ENCODE data around the gene LSM3.

LSM3 gene

DNA sequence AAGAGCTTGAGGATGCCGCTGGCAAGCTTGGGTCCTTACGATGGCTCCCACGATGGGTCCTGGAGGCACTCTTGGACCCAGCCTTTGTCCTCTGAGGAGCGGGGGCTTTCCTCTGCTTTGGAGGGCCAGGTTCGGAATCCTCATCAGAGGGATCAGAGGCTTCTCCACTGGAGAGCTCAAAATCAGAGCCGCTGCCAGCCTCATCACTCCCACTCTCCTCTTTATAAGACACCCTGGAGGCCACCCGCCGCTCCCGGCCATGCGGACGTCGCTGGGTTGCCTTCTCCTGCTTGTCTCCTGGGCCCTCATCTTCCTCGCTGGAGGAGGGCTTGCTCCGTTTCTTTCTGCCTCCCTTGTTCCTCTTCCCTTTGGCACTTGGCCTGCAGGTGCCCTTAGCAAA, 20.2 kb upstream of the LSM3 start:
- DNase-seq: no peak

DNA sequence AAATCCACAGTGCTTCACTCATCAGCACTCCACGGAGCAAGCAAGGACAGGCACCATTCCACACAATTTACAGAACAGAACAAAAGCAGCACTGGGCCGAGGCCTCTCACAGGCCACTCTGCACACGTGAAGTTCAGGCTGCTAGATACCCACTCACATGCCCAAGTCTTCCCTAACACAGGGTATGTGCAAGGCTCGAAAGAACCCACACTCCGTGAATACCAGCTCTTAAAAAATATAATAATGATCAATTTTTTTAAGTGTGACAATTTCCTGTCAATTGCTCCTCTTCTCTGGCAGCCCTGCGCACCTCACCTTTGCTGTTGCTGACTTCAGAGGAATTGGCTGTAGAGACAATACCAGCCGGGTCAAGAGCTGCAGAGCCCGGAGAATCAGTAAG, 19.2 kb upstream of the LSM3 start:
- no peak for DNase-seq

DNA sequence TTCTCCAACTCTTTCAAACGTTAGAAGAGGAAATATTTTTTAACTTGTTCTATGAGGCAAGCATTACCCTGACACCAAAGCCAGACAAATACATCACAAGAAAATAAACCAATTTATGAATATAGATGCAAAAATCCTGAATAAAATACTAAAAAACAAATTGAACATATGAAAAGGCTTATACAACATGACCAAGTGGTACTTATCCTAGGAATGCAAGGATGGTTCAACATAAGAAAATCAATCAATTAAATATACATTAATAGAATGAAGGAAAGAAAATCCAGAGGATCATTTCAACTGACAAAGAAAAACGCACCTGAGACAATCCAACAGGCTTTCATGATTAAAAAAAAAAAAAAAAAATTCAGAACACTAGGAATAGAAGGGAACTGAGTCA, 17.3 kb upstream of the LSM3 start:
- no peak for DNase-seq

DNA sequence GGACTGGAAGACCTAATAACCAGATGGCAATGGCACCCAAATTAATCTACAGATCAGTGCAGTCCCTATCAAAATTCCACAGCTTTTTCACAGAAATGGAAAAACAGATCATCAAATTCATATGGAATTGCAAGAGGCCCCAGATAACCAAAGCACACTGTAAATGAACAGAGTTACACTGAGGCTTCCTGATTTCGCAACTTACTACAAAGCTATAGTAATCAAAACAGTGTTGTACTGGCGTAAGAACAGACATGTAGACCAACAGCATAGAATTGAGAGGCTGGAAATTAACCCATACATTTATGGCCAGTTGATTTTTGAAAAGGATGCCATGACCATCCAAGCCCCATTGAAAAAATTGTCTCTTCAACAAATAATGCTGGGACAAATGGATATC, 16.4 kb upstream of the LSM3 start:
- DNase-seq: no peak

DNA sequence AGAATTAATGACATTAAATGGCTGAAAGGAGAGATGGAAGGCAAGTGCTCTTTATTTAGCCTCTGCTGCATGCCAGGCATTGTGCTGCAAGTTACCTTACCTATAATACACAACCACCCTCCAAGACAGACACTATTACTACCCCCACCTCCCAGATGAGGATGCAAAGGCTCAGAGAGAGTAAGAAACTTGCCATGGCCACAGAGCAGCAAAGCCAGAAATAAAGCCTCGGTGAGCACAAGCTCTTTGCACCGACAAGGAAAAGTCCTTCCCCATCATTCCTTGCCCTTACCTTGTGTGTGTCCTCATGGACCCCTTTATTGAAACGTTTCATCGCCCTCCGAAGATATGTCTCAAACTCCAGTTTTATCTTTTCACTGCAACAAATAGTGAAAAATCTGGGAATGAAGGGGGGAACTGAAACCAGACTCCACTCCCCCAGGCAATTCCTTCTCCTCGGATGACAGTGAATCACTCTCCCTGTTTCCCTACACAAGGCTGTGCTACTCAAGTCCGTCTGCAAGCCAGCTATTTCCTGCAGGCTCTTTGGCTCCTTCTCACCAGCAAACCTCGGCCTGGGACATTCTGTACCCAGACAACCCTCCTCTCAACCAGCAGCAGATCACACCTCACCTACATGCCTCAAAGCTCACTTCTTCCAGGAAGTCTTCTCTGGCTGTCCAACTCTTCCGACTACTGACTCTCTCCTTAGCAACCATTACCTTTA, 11.6 kb upstream of the LSM3 start:
- DNase-seq: no peak

DNA sequence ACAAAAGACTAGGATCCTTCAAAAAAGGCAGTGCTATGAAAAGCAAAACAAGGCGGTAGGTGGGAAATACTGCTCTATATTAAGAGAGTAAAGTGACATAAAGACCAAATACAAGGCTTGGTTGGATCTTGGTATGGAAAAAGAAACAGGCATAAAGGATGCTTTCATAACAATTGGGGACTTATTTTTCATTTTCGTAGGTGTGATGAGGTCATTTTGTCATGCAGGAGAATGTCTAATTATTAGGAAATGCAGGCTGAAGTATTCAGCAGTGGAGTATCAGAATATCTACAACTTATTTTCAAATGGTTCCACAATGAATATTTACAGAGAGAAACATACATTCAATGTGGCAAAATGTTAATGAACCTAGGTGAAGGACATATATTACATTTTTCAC, 9.2 kb upstream of the LSM3 start:
- no peak for DNase-seq

DNA sequence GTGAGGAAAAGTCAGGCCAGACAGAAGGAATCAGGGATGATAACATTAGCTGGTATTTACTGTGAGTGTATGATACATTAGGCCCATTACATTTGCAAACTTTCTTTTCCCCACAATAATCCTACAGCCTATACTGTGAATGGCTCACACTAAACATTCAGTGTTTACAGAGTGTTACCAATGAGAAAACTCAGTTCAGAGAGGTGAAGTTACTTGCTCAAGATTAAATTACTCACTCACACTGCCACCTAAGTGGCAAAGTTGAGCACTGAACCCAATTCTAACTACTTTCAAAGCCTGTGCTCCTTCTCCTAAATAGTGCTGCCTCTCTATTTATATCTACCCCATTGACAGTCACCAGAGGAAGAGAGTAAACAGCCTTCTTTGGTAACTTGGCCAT, 8.7 kb upstream of the LSM3 start:
- no peak for DNase-seq

DNA sequence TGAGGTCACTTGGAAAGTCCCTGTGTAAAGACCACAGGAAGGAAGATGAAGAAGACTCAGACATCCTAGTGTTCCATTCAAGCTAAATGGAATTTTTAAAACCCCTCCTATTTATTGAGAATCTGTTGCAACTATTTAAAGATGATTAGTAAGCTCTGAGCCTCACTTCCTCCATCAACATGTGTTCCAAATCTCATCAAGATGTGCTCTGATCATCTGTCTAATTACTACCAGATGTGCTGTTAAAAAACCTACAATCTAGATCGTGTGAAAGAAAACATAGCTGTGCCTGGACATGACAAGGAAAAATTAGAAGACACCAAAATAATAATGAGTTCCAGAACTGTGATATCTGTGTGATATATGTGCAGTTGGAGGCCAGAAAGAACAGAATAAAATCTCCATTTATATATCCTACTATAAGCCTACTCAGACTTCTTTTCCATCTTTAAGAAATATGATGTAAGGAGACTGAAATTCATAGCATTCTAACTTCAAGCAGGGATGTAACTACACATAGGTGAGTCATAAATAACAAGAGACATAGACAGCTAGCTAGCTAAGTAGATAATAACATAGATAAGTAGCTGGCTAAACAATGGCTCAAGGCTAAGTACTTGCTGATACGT, 8.0 kb upstream of the LSM3 start:
- DNase-seq: no peak

DNA sequence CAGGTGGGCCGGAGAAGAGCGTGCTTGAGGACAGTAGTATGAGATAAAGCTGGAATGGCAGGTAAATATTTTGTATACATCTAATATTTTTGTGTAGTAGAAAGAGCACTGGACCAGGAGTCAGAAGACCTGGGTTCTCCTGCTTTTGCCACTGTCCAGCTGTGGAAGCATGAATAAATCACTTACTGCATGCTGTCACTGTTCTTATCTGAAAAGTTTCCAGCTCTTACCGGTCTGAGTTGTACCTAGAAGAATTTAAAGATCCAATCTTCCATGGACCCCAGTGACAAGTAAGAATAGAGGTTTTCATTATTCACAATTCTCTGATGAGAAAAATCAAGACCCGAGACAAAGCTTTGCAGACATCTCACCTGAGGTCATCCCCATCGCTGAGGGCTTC, 6.1 kb upstream of the LSM3 start:
- DNase-seq: no peak

DNA sequence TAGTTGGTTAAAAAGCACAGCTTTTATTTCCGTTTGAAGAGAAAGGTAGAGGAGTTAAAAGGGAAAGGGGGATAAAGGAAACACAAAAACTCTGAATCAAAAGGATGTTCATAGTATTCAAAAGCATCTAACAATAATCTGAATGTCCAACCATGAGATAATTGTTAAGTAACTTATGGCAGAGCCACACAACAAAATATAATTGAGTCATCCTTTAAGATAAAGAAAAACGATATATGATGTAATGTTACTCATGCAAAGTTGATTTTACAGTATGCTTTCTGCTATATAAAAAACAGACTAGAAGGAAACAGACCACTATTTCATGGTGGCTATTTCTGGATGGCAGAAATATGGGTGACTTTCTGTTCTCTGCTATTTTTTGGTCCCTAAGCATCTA, 4.1 kb upstream of the LSM3 start:
- no peak for DNase-seq

DNA sequence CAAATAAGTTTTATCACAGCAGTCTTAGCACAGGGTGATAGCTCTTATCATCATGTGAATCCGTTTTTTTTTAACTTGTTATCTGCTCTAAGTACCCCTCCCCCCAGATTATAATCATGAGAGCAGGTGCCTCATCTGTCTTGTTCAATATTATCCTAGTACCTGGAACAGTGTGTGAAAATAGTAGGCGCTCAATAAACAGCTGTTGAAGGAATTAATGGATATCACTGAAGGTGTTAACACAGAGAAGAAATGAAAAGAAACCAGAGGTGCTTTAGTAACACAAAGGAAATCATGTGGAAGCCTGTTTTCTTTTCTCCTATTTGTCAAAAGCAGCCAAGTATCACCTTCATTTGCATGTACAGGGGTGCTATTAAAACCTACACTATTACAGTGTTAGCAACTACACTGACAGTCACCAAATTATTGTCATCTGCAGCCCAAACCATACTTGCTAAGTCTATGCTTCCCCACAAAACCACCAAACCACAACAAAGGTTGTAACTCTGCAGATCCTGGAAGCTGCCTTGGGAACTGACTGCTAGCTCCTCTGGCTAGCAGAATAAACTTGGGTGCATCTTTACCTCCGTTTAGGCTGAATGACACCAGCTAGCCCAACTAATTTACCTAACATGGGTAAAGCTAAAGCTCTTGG, 3.1 kb upstream of the LSM3 start:
- peak; percentile 63 to 85 for DNase-seq

DNA sequence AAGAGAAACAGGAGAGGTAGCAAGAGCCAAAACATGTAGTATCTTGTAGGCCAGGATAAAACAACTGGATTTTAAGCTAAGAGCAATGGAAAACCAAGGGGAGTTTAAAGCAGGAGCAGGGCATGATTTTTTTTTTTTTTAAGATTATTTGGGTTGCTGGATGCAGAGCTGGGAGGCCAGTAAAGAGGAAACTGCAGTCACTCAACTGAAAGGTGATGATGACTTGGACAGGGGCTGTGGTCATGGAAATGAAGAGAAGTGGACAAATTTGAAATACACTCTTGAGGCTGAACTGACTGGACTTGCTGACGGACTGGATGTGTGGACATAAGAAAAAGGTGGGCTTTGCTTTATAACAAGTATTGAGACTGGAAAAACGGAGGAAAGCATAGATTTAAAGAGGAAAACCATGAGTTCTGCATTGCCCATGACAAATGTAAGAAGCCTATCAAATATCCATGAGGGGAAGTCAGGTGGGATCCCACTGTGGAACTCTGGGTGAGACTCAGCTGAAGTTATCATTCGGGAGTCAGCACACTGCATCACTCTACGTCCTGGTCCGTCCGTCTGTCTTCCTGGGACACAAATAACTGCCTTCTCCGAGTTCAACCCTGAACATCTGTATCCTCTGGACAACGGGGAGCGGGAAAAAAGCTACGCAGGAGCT, 904 bp upstream of the LSM3 start:
- no peak for DNase-seq

DNA sequence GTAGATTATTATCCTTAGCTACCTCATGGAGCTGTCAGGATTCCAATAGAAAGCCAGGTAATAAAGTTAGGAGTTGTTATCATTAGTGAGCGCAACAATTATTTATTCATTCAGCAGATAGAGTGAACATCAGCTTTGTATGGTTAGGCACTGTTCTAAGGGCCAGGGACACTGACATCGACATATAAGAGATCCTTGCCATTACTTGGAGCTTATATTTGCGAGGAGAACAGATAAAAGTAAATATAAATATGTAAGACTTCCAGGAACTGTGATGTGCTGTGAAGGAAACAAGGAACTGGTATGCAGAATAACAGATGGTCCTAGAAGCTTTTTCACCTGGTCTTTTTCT, 473 bp downstream of the LSM3 start:
- peak in 1 of 2 donors; percentile 14 for DNase-seq

DNA sequence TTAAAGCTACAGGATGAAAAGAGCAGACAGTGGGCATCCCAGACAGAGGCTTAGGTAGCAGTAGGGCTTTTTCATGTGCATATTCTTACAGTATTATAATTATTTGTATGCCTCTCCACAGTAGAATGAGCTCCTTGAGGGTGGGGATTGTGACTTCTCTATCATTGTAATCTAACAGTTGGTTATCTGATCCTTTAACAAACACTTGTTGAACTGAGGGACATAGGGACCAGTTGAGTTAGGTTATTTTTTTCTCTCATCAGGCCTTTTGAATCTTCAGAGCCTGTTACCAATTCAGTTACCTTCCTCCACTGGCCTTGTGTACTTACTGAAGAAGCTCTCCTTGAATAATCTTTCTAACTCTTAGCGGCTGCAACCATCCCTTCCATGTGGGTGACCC, 1.2 kb downstream of the LSM3 start:
- DNase-seq: no peak

DNA sequence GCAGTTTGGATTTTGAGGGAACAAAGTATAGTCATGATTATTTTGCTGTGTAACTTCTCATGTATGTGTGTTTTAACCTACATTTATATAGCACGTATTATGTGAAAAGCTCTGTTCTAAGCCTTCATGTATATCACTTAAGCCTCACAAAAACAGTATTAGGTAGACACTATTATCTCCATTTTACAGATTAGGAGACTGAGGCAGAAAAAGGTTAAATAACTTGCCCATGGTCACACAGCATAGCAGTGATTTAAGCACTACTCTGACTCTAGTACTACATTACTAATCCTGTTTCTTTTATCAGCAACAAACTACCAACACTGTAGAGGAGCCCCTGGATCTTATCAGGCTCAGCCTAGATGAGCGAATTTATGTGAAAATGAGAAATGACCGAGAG, 2.6 kb downstream of the LSM3 start:
- DNase-seq: no peak

DNA sequence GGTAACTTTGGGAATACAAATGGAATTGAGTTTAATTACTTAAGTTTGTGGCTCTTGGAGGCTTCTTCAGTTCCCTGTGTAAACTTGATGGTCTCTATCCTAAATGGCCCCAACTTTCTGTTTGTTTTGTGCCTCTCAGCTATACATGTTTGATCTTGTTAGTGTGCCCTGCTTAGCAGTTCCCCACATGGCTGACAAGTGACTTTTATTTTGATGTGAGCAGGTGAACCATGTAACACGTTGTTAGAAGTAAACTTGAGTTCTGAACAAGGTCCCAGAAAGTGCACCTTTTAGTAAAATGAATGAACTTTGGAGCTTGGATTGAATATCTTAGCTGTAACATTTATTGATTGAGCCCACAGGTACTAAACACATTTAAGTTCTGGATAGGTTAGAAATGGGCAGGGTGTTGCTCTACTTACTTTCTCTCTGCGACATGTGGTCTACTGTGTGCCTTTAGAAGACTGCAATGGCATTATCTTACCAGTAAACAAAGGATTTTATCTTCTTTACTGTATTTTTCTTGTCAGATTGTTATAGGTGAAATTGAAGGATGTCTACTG, 4.5 kb downstream of the LSM3 start:
- no peak for DNase-seq

DNA sequence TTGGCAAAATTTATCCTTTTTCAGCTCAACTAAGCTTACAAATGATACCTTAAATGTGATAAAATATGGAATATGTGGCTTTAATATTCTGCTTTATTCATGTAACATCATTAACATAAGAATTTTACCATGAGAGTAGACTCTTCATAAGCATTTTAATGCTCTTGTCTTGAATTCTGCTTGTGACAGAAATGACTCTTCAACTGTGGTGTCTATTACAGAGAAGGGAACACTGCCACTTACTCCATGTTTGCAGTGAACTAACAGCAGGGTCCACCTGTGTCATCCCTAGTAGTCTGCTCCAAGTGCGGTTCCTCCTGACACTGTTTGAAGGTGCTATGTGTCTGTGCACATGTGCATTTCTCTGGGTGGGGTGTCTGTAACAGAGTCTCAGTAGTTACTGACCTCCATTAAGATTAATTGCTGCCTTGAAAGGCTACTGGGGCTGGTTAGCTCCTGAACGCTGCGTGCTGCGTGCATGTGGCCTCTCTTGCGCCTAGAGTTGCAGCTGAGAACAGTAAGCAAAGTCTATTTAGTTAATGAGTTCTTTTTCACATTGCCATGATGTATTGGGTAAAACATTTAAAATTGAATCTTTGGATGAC, 8.3 kb downstream of the LSM3 start:
- DNase-seq: no peak

DNA sequence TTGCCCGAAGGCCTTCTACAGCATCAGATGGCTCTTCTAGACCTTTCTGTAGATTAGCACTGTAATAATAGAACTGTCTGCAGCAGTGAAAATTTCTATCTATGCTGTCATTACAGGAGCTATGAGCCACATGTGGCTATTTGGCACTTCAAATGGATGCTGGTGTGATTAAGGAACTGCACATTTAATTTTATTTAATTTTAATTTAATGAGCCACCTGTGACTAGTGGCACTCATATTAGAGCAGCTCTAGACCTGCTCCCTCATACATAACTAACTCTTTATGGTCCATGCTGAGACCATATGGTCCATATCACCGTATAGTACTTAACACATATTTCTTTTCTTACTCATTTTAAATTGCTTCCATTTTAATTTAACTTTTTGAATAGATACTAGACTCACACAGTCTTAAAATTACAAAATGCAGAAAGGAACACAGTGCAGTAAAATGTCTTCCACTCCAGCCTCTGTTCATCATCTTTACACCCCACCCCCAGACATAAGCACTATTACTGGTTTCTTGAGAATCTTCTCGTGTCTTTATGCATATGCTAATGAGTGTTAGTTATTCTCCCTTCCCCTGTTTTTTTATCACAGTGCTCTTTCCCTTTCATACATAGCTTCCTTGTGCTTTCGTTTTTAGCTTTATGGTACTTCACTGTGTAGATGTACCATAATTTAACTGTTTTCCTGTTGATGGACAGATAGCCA, 9.6 kb downstream of the LSM3 start:
- no peak for DNase-seq

DNA sequence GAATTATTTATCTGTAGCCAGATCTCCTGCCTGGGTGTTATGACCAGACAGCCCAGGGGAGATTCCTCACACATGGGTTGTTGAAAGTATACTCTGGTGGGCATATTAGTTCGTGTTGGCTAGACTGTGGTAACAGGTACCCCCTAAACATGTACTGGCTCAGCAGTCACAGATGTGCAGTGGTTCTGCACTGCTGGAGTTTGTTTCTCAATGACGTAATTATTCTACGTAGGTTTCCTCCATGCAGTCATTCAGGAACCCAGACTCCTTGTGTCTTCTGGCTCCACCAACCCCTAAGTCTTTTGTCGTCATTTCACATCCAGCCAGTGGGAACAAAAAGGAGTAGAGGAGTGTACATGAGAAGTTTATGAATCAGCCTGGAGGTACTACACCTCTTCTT, 16.2 kb downstream of the LSM3 start:
- no peak for DNase-seq

DNA sequence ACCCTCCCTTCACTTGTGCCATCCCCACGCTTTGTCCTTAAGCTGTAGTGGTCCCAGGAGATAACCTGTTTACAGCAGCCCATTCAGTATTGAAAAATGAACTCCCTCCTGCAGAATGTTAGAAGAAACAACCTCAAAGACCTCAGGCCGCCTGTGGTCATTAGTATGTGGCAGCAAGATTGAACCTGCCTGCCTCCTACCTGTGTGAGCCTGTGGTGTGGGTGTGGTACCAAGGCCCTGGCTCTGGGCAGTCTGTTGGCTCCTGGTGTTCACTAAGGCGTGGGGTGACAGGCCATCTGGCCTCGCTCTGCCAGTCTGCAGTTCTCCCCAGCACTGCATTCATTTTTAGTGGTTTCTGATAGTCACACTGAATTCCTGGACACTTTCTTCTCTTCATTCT, 21.0 kb downstream of the LSM3 start:
- DNase-seq: no peak

DNA sequence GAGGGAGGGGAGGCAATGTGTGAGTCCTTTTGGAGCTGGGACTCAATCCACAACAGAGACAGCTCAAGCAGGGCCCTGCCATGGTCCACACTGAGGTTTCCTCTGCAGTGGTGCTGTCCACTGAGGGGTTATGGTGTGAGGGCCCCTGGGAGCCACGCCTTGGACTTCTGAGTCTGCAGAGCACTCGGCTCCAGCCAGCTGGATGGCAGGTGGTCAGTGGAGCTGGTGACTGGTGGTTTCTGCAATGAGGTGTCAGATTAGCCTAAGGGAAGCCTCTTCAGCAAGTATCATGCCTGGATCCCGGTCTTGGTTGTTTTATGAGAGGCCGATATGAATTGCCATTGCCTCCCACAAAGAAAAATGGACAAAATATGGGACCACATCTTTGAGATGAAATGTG, 21.7 kb downstream of the LSM3 start:
- no peak for DNase-seq

DNA sequence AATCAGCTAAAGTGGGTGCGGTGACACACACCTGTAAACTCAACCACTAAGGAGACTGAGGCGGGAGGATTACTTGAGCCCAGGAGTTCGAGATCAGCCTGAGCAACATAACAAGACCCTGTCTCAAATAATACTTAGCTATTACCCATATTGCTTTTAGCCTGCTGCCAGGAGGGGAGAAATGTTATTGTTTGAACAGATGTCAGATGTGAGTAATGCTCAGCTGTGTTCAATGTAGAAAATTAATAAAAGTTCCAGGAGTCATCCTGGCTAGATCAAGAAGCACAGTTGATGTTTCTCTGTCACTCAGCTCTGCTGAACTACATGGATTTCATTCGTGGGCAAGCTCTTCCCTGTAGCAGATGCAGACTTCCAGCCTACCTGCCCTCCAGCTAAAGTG, 22.2 kb downstream of the LSM3 start:
- DNase-seq: no peak
